SU-DHL-6 (cell line): Measurements from ENCODE around the gene C5orf46.

Source experiments
- CTCF ChIP-seq: fragments of 200-600 bp; sonication (generic); IDR thresholded peaks from one replicate; pipeline ENCODE4 v1.5.1; 2017; ENCODE audit warnings: antibody characterized with exemption, mild to moderate bottlenecking, low read length, moderate library complexity; ENCODE audit not compliant: insufficient read depth, poor library complexity, severe bottlenecking
- EZH2phosphoT487 ChIP-seq: fragments of 200-600 bp; sonication (generic), shearing (Covaris generic); conservative IDR thresholded peaks from 2 replicates; pipeline ENCODE4 v1.6.1; 2018; ENCODE audit warnings: mild to moderate bottlenecking, antibody characterized with exemption, low read length, moderate library complexity, mixed read lengths

DNA sequence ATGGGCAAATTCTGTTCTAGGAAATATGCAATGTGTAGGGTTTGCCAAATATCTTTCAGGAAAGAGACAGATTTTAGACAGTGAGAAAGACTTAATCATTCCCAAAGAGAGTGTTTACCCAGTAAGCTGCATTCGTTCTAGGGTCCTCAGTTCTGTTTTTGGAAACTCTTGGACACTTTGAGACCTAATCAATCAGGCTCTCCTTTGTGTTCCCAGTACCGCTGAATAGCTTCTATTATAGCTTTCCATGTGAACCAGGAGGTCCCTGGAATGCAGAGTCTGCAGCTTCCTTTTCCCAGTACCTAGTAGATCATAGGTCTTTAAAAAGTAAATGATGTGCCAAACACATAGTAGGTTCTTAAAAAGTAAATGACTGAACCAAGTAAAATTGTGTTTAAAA is 63.5 kb downstream of the C5orf46 start:
- TF ChIP-seq CTCF (no peak), EZH2phosphoT487 (no peak)
